K562 treated with DMSO at 1 percent for 4 hours (cell line): ENCODE measurements around the gene RSPH9. TPM values are rescaled to one million over a fixed set of nuclear protein-coding genes. Genes with fewer than 3 reads are reported as not detected.

Experiments used
- total RNA-seq: library from RNA; unstranded; fragments of 300-600 nt; gene quantifications from 2 replicates; pipeline ENCODE4 v1.2.3, GENCODE V29; 2022; ENCODE audit not compliant: insufficient read depth

RSPH9 gene, protein sequence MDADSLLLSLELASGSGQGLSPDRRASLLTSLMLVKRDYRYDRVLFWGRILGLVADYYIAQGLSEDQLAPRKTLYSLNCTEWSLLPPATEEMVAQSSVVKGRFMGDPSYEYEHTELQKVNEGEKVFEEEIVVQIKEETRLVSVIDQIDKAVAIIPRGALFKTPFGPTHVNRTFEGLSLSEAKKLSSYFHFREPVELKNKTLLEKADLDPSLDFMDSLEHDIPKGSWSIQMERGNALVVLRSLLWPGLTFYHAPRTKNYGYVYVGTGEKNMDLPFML
- total RNA-seq, result 0.91 TPM in 1 of 2 replicates, not detected in the other

GRCh38 chr6:43644940-43645612 lies at the start of gene RSPH9:
Gene RSPH9, plus strand, starts transcription at chr6:43645036. Its CDS starts 63 bp downstream, at chr6:43645099.

GRCh38 chr6:43629104-43629504 lies 15.7 kb upstream of the RSPH9 start, which contains the start of gene GTPBP2:
Gene GTPBP2, minus strand, starts transcription at chr6:43629264. Its CDS starts 102 bp downstream, at chr6:43629162.

DNA sequence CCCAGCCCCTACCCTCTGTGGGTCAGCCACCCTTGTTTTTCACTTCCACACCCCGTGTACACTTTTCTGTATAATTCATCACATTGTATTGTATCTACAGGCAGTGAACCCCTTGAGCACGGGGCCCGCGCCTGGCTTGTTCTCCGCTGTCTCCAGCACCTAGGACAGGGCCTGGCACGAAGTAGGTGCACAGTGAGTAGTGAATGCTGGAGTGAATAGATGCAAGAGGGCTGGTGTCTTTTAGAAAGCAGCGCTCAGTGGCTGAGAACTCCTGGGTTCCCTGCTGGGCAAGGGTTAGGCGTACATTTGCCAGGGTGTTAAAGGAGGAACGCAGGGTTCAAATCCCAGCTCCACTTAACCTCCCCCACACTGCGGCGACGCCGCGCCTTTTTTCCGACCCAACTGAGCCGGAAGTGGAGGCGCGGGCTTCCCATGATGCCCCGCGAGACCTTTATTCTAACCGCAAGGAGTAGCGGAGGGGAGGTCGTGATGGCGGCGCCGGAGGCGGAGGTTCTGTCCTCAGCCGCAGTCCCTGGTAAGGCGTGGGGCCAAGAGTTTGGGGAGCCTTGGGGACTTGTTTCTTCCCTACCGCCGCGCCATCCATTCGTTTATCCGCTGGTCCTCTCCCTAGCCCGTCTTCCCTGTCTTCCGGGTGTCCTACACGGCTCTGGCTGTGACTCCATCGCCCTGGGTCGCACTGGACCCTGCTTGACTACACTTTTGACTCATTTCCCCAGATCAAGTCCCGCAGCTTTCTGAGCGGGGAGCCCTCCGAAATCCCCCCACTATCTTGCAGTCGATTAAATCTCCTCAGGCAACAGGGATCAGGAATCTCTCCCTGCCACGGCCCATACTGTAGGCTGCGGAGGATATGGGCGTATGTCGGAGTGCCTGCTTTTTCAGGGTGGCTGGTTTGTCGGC lies 9.2 kb upstream of the RSPH9 start, which contains the start of gene MAD2L1BP:
Gene MAD2L1BP, plus strand, starts transcription at position 454 of the 921 bp plus-strand sequence. Its CDS starts 36 bp downstream, at position 490.

DNA sequence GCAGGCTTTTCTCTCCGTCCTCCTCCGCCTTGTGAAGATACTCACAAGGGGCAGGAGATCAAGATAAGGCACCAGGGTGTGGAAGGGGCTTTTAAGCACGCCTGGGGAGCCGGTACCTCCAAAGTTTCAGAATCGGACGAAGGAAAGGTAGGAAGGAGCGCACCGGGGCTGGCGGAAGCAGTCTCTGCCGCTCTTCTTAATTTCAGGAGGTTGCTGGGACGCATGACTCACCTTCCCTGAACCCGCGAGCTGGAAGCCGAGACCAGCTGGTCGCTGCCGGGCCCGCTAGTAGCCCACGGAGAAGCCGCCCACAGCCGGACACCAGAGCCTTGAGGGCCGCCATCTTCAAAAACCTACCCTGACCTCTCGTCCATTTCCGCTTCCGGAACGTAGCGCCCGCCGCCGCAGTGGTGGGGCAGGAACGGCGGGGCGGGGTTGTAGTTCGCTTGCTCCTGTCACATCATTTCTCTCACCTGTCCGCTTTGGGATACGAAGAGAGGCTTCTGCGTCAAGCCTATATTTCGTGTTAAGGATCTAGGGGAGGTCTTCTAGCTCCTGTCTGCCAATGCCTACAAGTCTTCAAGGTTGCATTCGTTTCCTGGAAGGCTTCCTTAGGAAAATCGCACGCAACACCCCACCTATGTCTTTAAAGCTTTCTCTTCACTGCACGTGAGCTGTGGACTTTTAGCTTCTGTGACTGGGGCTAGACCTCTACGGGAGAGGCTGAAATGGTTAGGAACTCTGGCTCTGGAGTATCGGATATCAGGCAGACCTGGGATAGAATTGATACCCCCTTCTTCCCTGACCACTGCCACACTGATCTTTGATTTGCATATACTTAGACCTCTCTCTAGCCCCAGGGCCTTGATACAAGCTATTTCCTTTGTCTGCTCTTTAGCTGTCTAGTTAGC lies 42.9 kb downstream of the RSPH9 start, which contains the start of gene MRPS18A:
Gene MRPS18A, minus strand, starts transcription at position 355 of the 911 bp plus-strand sequence. Its CDS starts 12 bp downstream, at position 343.

Other genes starting within 250 kb of the RSPH9 start
- gene ABCC10, start 217.5 kb upstream of the RSPH9 start, total RNA-seq, result 11.9 and 15.4 TPM in 2 replicates
- gene DLK2, start 189.5 kb upstream of the RSPH9 start, total RNA-seq, result 0.84 TPM in 1 of 2 replicates, not detected in the other
- 40.5 and 45.9 TPM in 2 replicates for gene TJAP1, start 167.5 kb upstream of the RSPH9 start, total RNA-seq
- gene LRRC73, start 134.7 kb upstream of the RSPH9 start, total RNA-seq, result not detected in 2 replicates
- 136 and 148 TPM in 2 replicates for gene YIPF3, start 128.1 kb upstream of the RSPH9 start, total RNA-seq
- gene POLR1C, start 127.9 kb upstream of the RSPH9 start, total RNA-seq, result 47.9 and 51.3 TPM in 2 replicates
- gene XPO5, start 69.0 kb upstream of the RSPH9 start, total RNA-seq, result 54.7 and 66.2 TPM in 2 replicates
- gene POLH, start 68.9 kb upstream of the RSPH9 start, total RNA-seq, result 20.0 and 22.6 TPM in 2 replicates
- 122 and 156 TPM in 2 replicates for gene GTPBP2, start 15.8 kb upstream of the RSPH9 start, total RNA-seq
- 64.2 and 69.6 TPM in 2 replicates for gene MAD2L1BP, start 9.2 kb upstream of the RSPH9 start, total RNA-seq
- 98.5 and 99.2 TPM in 2 replicates for gene MRPS18A, start 42.8 kb downstream of the RSPH9 start, total RNA-seq
- 188 and 209 TPM in 2 replicates for gene VEGFA, start 125.2 kb downstream of the RSPH9 start, total RNA-seq